Measurements from ENCODE around the gene CLCNKA.

Gene CLCNKA

GRCh38 chr1:16013908-16014258, 8.0 kb upstream of the CLCNKA start:
- Histone ChIP-seq H3F3A (ENCODE audit: insufficient read depth, low read length) (no peaks in the 10 kb centered on the region), H3K4me2 (ENCODE audit: low read length) (no peak overlapping the region), H3K79me2 (ENCODE audit: insufficient read depth, low read length) (no peaks in the 10 kb centered on the region), H3K4me1 (ENCODE audit: insufficient read depth, low read length, severe bottlenecking) (peaks cover 24% of the 10 kb centered on the region), H3K9ac (ENCODE audit: low read length) (no peak overlapping the region), H3K36me3 (ENCODE audit: insufficient read depth, low read length) (no peaks in the 10 kb centered on the region), H3K27ac (ENCODE audit: low read depth, low read length, poor library complexity, severe bottlenecking) (no peak overlapping the region), H4K20me1 (ENCODE audit: insufficient read depth, low read length) (no peaks in the 10 kb centered on the region), H3K4me3 (ENCODE audit: low read depth, low read length, poor library complexity, severe bottlenecking) (no peak overlapping the region), H2AFZ (ENCODE audit: low read length) (no peak overlapping the region), H3K9me2 (ENCODE audit: low read depth, low read length) (no peaks in the 10 kb centered on the region), H3K9me3 (ENCODE audit: low read length) (no peaks in the 10 kb centered on the region), H3K27me3 (ENCODE audit: insufficient read depth, low read length) (no peaks in the 10 kb centered on the region; the same call in 1 of the 2 replicates)
- no peak for TF ChIP-seq EZH2 (IDR thresholded peaks at IDR 0.05; ENCODE audit: borderline replicate concordance, low read length)
- TF ChIP-seq CTCF (IDR thresholded peaks at IDR 0.05; ENCODE audit: low read length), result no peak

- Histone ChIP-seq H3K27ac (ENCODE audit: low read depth, low read length, poor library complexity, severe bottlenecking) (no peak overlapping the region), H3K4me3 (ENCODE audit: low read depth, low read length, poor library complexity, severe bottlenecking) (no peak overlapping the region), H3K4me1 (ENCODE audit: insufficient read depth, low read length, severe bottlenecking) (peaks cover 24% of the 10 kb centered on the region), H2AFZ (ENCODE audit: low read length) (no peak overlapping the region), H4K20me1 (ENCODE audit: insufficient read depth, low read length) (no peaks in the 10 kb centered on the region), H3K4me2 (ENCODE audit: low read length) (peak overlapping the region; percentile 33), H3K36me3 (ENCODE audit: insufficient read depth, low read length) (no peaks in the 10 kb centered on the region), H3K9ac (ENCODE audit: low read length) (no peak overlapping the region; the same call in 1 of the 2 replicates), H3K9me3 (ENCODE audit: low read length) (no peaks in the 10 kb centered on the region), H3F3A (ENCODE audit: insufficient read depth, low read length) (no peaks in the 10 kb centered on the region), H3K27me3 (ENCODE audit: insufficient read depth, low read length) (peaks cover under 1% of the 10 kb centered on the region; the same call in 1 of the 2 replicates), H3K79me2 (ENCODE audit: insufficient read depth, low read length) (no peaks in the 10 kb centered on the region), H3K9me2 (ENCODE audit: low read depth, low read length) (no peaks in the 10 kb centered on the region)
- TF ChIP-seq EZH2 (IDR thresholded peaks at IDR 0.05; ENCODE audit: borderline replicate concordance, low read length) (no peak), CTCF (IDR thresholded peaks at IDR 0.05; ENCODE audit: low read length) (no peak)
Measured at GRCh38 chr1:16014509-16015482, 7.0 kb upstream of the CLCNKA start.

- H2AFZ ChIP-seq (ENCODE audit: low read length), result no peak overlapping the region
- no peak overlapping the region for H3K27ac ChIP-seq (ENCODE audit: low read depth, low read length, poor library complexity, severe bottlenecking)
- H3K4me1 ChIP-seq (ENCODE audit: insufficient read depth, low read length, severe bottlenecking), result peaks cover 24% of the 10 kb centered on the region
- H3K9me3 ChIP-seq (ENCODE audit: low read length), result no peaks in the 10 kb centered on the region
- H3K79me2 ChIP-seq (ENCODE audit: insufficient read depth, low read length), result no peaks in the 10 kb centered on the region
- H3K9me2 ChIP-seq (ENCODE audit: low read depth, low read length), result no peaks in the 10 kb centered on the region
- H4K20me1 ChIP-seq (ENCODE audit: insufficient read depth, low read length), result no peaks in the 10 kb centered on the region
- no peak overlapping the region for H3K4me3 ChIP-seq (ENCODE audit: low read depth, low read length, poor library complexity, severe bottlenecking)
- H3K27me3 ChIP-seq (ENCODE audit: insufficient read depth, low read length), result peaks cover 8% of the 10 kb centered on the region; the same call in 1 of the 2 replicates
- no peak overlapping the region for H3K9ac ChIP-seq (ENCODE audit: low read length)
- H3K36me3 ChIP-seq (ENCODE audit: insufficient read depth, low read length), result no peaks in the 10 kb centered on the region
- no peak overlapping the region for H3K4me2 ChIP-seq (ENCODE audit: low read length)
- H3F3A ChIP-seq (ENCODE audit: insufficient read depth, low read length), result no peaks in the 10 kb centered on the region
- no peak for TF ChIP-seq EZH2 (IDR thresholded peaks at IDR 0.05; ENCODE audit: borderline replicate concordance, low read length)
- TF ChIP-seq CTCF (IDR thresholded peaks at IDR 0.05; ENCODE audit: low read length), result no peak
Measured at GRCh38 chr1:16015491-16015890, 6.3 kb upstream of the CLCNKA start.

Measured in OCI-LY1 (cell line).